AG09309 (cell line): ENCODE results near the gene PPP6R2.
"Not testable (repeated sequence)": the region's sequence is repeated elsewhere in the genome, so short reads cannot be mapped to it uniquely, and the experiment has no call there.

Source experiments
- DNase-seq: peaks from one replicate; pipeline ENCODE4 v3.0.0-alpha.2; 2010; ENCODE audit warnings: low read depth
- H3K4me3 ChIP-seq: 2 replicates; pipeline ENCODE4 v1.5.1; 2011; ENCODE audit warnings: mild to moderate bottlenecking, low read depth, low read length, moderate library complexity; ENCODE audit not compliant: control insufficient read depth
- TF ChIP-seq, protein P1 (sequence below): IDR thresholded peaks from 2 replicates; pipeline ENCODE4 v1.5.1; 2011; ENCODE audit warnings: mild to moderate bottlenecking, low read depth, low read length, inconsistent platforms; ENCODE audit not compliant: insufficient read depth, control insufficient read depth; ENCODE audit errors: missing control alignments

PPP6R2 gene

DNA sequence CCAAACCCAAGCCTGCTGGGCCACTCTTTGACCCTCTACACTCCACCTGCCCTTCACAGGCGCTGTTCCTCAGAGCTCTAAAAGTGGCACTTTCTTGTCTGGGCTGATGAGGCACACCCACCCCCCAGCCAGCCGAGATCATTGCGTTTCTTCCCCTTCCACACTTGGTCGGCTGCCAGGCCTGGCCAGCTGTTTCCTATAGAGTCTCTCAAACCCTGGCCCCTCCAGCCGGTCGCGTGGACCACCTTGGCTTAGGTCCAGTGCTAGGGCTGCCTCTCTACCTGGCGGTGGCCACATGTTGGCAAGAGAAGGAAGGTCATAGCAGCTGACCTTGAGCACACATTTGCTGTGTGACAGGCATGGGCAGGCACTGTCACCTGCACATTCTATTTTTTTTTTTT, 60.6 kb downstream of the PPP6R2 start:
- TF ChIP-seq, protein P1, sequence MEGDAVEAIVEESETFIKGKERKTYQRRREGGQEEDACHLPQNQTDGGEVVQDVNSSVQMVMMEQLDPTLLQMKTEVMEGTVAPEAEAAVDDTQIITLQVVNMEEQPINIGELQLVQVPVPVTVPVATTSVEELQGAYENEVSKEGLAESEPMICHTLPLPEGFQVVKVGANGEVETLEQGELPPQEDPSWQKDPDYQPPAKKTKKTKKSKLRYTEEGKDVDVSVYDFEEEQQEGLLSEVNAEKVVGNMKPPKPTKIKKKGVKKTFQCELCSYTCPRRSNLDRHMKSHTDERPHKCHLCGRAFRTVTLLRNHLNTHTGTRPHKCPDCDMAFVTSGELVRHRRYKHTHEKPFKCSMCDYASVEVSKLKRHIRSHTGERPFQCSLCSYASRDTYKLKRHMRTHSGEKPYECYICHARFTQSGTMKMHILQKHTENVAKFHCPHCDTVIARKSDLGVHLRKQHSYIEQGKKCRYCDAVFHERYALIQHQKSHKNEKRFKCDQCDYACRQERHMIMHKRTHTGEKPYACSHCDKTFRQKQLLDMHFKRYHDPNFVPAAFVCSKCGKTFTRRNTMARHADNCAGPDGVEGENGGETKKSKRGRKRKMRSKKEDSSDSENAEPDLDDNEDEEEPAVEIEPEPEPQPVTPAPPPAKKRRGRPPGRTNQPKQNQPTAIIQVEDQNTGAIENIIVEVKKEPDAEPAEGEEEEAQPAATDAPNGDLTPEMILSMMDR: no peak
- H3K4me3 ChIP-seq: no peak overlapping the region
- no peak for DNase-seq

GRCh38 chr22:50406416-50407170, 63.5 kb downstream of the PPP6R2 start:
- TF ChIP-seq, protein P1: no peak
- no peak overlapping the region for H3K4me3 ChIP-seq
- DNase-seq: no peak

DNA sequence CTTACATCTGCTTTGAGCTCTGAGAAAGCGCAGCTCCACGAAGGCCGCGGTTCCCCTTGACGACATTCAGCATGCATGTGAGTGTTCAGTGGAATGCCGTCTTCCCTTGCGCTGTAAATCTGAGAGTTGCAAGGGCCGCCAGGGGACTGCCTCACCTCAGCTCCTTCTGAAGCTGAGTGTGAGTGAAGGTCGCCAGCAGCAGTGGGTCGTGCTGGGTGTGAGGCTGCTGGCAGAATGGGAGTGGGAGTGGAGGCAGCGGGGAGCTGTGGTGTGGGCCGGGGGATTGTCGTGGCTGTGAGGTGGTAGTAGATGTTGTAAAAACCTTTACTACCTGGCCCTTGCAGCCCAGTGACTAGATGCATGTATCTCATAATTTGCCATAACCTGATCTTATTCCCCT, 65.2 kb downstream of the PPP6R2 start:
- TF ChIP-seq, protein P1: no peak
- no peak overlapping the region for H3K4me3 ChIP-seq
- DNase-seq: no peak

DNA sequence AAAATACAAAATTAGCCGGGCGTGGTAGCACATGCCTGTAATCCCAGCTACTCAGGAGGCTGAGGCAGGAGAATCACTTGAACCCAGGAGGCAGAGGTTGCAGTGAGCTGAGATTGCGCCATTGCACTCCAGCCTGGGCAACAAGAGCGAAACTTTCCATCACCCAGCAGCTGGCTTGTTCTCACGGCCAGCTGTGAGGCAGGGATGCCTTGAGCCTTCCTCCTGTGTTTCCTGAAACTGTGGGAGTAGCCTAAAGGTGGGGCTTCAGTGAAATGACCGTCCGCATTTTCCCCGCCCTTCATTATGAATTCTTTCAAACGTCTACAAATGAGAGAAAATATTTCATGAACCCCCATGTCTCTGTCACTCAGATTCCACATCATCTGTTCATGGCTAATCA, 65.8 kb downstream of the PPP6R2 start:
- DNase-seq, H3K4me3 ChIP-seq: not testable (repeated sequence)

- DNase-seq: no peak
- TF ChIP-seq, protein P1: no peak
These were observed 71.5 kb downstream of the PPP6R2 start for GRCh38 chr22:50414476-50415248.

DNA sequence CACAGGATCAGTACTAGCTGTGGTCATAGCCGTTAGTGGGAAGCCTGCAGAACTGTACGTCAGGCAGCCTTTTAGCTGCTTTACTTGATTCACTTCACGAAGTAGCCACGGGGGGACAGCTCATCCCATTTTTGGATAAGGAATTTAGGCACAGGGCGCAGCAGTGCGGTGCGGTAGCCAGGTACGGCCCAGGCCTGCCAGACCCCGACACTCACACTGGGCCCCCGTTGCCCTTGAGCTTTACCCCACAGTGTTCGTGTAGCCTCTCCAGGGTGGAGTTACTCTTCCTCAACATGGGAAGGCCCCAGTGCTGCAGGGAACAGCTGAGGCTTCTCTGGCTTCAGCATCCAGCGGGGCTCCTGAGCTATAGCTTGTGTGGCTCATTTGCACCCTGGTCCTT, 72.3 kb downstream of the PPP6R2 start:
- no peak overlapping the region for H3K4me3 ChIP-seq
- no peak for DNase-seq
- TF ChIP-seq, protein P1: no peak

More at GRCh38 chr22:50414476-50415248, 71.5 kb downstream of the PPP6R2 start:
- no peak overlapping the region for H3K4me3 ChIP-seq

DNA sequence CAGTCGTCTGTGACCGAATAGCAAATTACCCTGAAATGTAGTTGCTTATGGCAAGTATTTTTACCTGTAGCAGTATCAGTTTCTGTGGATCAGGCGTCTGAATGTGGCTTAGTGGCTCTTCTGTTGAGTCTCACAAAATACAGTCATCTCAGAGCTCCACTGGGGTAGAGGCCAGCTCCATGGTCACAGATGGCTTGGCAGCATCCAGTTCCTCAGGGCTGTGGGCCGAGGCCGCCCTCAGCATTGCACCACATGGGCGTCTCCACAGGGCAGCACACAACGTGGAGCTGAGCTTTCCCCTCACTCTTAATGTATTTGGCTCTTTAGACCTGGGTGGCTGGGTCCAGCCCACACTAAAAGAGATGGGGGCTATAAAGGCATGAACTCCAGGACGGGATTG, 73.9 kb downstream of the PPP6R2 start:
- H3K4me3 ChIP-seq: no peak overlapping the region
- DNase-seq: no peak
- TF ChIP-seq, protein P1: no peak
